GM12878 (cell line): ENCODE measurements around the gene RNU5B-1. TPM values are rescaled to one million over a fixed set of nuclear protein-coding genes. Genes with fewer than 3 reads are reported as not detected.

Source experiments
- ATAC-seq: fragments of 200-7000 bp; cut with Tn5 transposase; 3 replicates; pipeline ENCODE4 v1.9.1; 2020; ENCODE audit warnings: mild to moderate bottlenecking, moderate library complexity
- BruUV-seq: library from RNA; stranded (reverse); fragments of 400-500 nt; replicated peaks from 2 replicates; lab custom pipeline; 2021; lab: Mats Ljungman, UMichigan
- CTCF ChIA-PET: fragments of 300-600 bp; sonication (Branson Sonifier 250); formaldehyde crosslinking; extraction: SDS; loops from one replicate; lab custom pipeline; 2021; ENCODE audit warnings: inconsistent platforms; lab: Yijun Ruan, JAX
- POLR2A ChIA-PET: fragments of 350-600 bp; formaldehyde crosslinking; extraction: SDS; loops from one replicate; lab custom pipeline; 2021; ENCODE audit warnings: inconsistent platforms; lab: Charles Lee
- RAD21 ChIA-PET: fragments of 300-600 bp; sonication (Branson Sonifier 250); formaldehyde crosslinking; loops from one replicate; lab custom pipeline; 2023; ENCODE audit warnings: antibody characterized with exemption; ENCODE audit not compliant: unreplicated experiment; lab: Charles Lee
- SMC1A ChIA-PET: fragments of 300-600 bp; sonication (Branson Sonifier 250); formaldehyde crosslinking; loops from one replicate; lab custom pipeline; 2023; ENCODE audit not compliant: unreplicated experiment, uncharacterized antibody; lab: Charles Lee
- DNase-seq: peaks from one replicate; pipeline ENCODE4 v3.0.0-alpha.2; 2011; ENCODE audit warnings: low read depth, low spot score
- FAIRE-seq: peaks from 3 replicates; lab custom pipeline; 2011; peaks lifted over from hg19 to GRCh38; lab: Jason Lieb, UNC
- H2AFZ ChIP-seq: 2 replicates; pipeline ENCODE4 v1.6.0; 2011; ENCODE audit warnings: low read depth, low read length, control low read depth; ENCODE audit not compliant: control insufficient read depth
- H3K27ac ChIP-seq: 2 replicates; pipeline ENCODE4 v1.5.1; 2011; ENCODE audit warnings: control low read depth; ENCODE audit not compliant: control insufficient read depth, insufficient read depth
- H3K27me3 ChIP-seq, 2 experiments: replicated peaks in 1 of 2; 2 replicates each; pipeline versions ENCODE4 v1.6.0 to v1.6.1; 2011; ENCODE audit warnings: low read length in 1 of 2; ENCODE audit not compliant: control insufficient read depth in 2 of 2, insufficient read depth in 2 of 2
- H3K36me3 ChIP-seq, 2 experiments: 2 replicates each; pipeline ENCODE4 v1.5.1; 2011; ENCODE audit warnings: low read length in 1 of 2; ENCODE audit not compliant: control insufficient read depth in 2 of 2, insufficient read depth in 2 of 2
- H3K4me1 ChIP-seq: 2 replicates; pipeline ENCODE4 v1.6.1; 2011; ENCODE audit warnings: mild to moderate bottlenecking, low read length, moderate library complexity, mixed read lengths; ENCODE audit not compliant: control insufficient read depth, insufficient read depth
- H3K4me2 ChIP-seq: 2 replicates; pipeline ENCODE4 v1.6.0; 2011; ENCODE audit warnings: control low read depth; ENCODE audit not compliant: control insufficient read depth, insufficient read depth
- H3K4me3 ChIP-seq: fragments of 200-600 bp; sonication (generic); 2 replicates; pipeline ENCODE4 v1.5.1; 2016
- H3K79me2 ChIP-seq: 2 replicates; pipeline ENCODE4 v1.6.0; 2011; ENCODE audit warnings: low read length; ENCODE audit not compliant: control insufficient read depth, insufficient read depth
- H3K9ac ChIP-seq: 2 replicates; pipeline ENCODE4 v1.8.0; 2011; ENCODE audit warnings: low read length, control low read depth, mixed read lengths; ENCODE audit not compliant: control insufficient read depth, insufficient read depth
- H3K9me3 ChIP-seq: replicated peaks from 3 replicates; pipeline ENCODE4 v1.5.1; 2011; ENCODE audit warnings: mild to moderate bottlenecking, low read length; ENCODE audit not compliant: control insufficient read depth, insufficient read depth
- H4K20me1 ChIP-seq: 2 replicates; pipeline ENCODE4 v1.6.0; 2011; ENCODE audit not compliant: control insufficient read depth, insufficient read depth
- IRF4 ChIP-seq: IDR thresholded peaks from 2 replicates; pipeline ENCODE4 v1.6.1; 2011; ENCODE audit warnings: low read depth, low read length
- SIN3A ChIP-seq: IDR thresholded peaks from 2 replicates; pipeline ENCODE4 v1.6.1; 2012; ENCODE audit warnings: low read depth, low read length, improper control_type of control experiment
- SMAD5 ChIP-seq: IDR thresholded peaks from 2 replicates; pipeline ENCODE4 v1.6.1; 2016; ENCODE audit warnings: antibody characterized with exemption, low read depth
- SREBF1 ChIP-seq: IDR thresholded peaks from 2 replicates; pipeline ENCODE4 v1.6.1; 2012; ENCODE audit warnings: mild to moderate bottlenecking, low read length
- WGBS: methylation state at CpG from one replicate; pipeline ENCODE4 v1.1.6; 2016; ENCODE audit warnings: low lambda C conversion rate; ENCODE audit not compliant: insufficient replicate concordance, insufficient coverage; ENCODE audit errors: missing lambda C conversion rate; 5-methylcytosine and 5-hydroxymethylcytosine counted together
- in situ Hi-C: fragments of 300-500 bp; cut with MboI; formaldehyde crosslinking; loops from 9 replicates; pipeline ENCODE4 v1.14.3; 2018; ENCODE audit warnings: mixed read lengths
- intact Hi-C: fragments of 100-400 bp; cut with micrococcal nuclease; formaldehyde crosslinking; loops from one replicate; pipeline ENCODE4 v1.14.2; 2022; ENCODE audit not compliant: unreplicated experiment
- polyA plus RNA-seq, 11 experiments: library from polyadenylated mRNA; depleted of rRNA in 4 of 11; unstranded in 6 of 11; stranded (reverse) in 5 of 11; fragments of >200 nt; fragmentation: Nextera tagmentation in 4 of 11; fragmentation: Illumina TruSeq in 1 of 11; extraction: Ambion mirVana in 4 of 11; extraction: Trizol in 1 of 11; gene quantifications; 1 replicate in 1 of 11; 2 replicates in 10 of 11; pipeline versions ENCODE4 v1.2.1 to v1.2.3, GENCODE V29; 2011 to 2016; ENCODE audit warnings: inconsistent platforms in 2 of 11, missing spikeins in 2 of 11, low read depth in 1 of 11
- total RNA-seq, 4 experiments: library from RNA; depleted of rRNA in 3 of 4; stranded (reverse); fragments of >200 nt in 3 of 4; fragmentation: Illumina TruSeq in 1 of 4; extraction: Trizol in 1 of 4; gene quantifications; 2 replicates each; pipeline versions ENCODE4 v1.2.1 to v1.2.3, GENCODE V29; 2013 to 2021
- TF ChIP-seq, protein P1 (sequence below): fragments of 450-650 bp; IDR thresholded peaks from 2 replicates; pipeline ENCODE4 v1.6.1; 2017; ENCODE audit warnings: mild to moderate bottlenecking, low read depth, inconsistent platforms; ENCODE audit not compliant: poor library complexity, severe bottlenecking
- TF ChIP-seq, protein P2 (sequence below): fragments of 450-650 bp; IDR thresholded peaks from 2 replicates; pipeline ENCODE4 v1.6.1; 2017; ENCODE audit warnings: borderline replicate concordance
- TF ChIP-seq, protein P3 (sequence below): fragments of 450-650 bp; formaldehyde crosslinking; IDR thresholded peaks from 2 replicates; pipeline ENCODE4 v1.4.0; 2022; ENCODE audit warnings: mild to moderate bottlenecking, moderate library complexity

The RNU5B-1 gene
- total and polyA plus RNA-seq, 10 of the 15 experiments (the other 5 are each of a cell fraction or from before 2014, with no cell fraction given), result 19.1 TPM; not detected in 9

DNA sequence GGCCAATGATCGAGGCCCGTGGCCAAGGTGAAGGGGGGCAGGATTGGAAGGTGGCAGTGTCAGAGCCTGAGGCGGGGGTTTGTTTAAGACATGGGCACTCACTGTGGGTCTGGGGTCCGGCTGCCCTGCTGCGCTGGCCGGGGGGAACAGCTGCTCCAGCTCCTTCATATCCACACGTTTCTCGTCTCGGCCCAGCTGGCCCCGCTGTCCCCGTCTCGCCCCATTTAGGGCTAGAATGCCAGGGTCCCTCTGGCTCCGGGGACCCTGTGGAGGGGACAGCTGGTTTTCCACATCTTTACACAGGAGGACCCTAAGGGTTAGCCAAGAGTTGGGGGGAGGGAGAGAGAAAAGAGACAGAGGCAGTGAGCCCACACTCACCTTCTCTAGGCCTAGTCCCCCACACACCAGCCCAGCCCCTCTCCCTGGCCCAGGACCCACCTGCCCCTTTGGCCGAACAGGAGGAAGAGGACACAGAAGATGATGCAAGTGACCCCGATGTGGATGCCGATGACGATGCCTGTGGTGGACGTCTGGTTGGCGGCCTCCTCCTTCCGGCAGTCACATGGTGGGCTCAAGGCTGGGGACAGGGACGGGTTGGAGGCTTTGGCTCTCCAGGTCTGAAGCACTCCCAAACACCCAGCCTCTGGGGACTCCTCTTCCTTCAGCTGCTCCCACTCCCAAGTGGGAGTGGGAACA is 25.0 kb downstream of the RNU5B-1 start:
- Histone ChIP-seq H3K4me1 (no peaks in the 10 kb centered on the region), H3K9ac (no peak overlapping the region), H4K20me1 (no peaks in the 10 kb centered on the region), H3K27ac (no peak overlapping the region), H3K79me2 (no peaks in the 10 kb centered on the region), H3K27me3 (no peaks in the 10 kb centered on the region; a peak in 1 of 4 replicates), H3K4me2 (no peak overlapping the region), H3K9me3 (no peaks in the 10 kb centered on the region), H3K4me3 (no peak overlapping the region), H2AFZ (no peak overlapping the region), H3K36me3 (no peaks in the 10 kb centered on the region)
- WGBS, result 53% methylated on average over 20 of the region's 21 CpGs
- intact Hi-C loops, result no loop called here
- BruUV-seq, result no TSS peak
- no peak for TF ChIP-seq SIN3A
- TF ChIP-seq SMAD5, result no peak
- TF ChIP-seq, protein P1, sequence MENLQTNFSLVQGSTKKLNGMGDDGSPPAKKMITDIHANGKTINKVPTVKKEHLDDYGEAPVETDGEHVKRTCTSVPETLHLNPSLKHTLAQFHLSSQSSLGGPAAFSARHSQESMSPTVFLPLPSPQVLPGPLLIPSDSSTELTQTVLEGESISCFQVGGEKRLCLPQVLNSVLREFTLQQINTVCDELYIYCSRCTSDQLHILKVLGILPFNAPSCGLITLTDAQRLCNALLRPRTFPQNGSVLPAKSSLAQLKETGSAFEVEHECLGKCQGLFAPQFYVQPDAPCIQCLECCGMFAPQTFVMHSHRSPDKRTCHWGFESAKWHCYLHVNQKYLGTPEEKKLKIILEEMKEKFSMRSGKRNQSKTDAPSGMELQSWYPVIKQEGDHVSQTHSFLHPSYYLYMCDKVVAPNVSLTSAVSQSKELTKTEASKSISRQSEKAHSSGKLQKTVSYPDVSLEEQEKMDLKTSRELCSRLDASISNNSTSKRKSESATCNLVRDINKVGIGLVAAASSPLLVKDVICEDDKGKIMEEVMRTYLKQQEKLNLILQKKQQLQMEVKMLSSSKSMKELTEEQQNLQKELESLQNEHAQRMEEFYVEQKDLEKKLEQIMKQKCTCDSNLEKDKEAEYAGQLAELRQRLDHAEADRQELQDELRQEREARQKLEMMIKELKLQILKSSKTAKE, result no peak
- TF ChIP-seq, protein P2, sequence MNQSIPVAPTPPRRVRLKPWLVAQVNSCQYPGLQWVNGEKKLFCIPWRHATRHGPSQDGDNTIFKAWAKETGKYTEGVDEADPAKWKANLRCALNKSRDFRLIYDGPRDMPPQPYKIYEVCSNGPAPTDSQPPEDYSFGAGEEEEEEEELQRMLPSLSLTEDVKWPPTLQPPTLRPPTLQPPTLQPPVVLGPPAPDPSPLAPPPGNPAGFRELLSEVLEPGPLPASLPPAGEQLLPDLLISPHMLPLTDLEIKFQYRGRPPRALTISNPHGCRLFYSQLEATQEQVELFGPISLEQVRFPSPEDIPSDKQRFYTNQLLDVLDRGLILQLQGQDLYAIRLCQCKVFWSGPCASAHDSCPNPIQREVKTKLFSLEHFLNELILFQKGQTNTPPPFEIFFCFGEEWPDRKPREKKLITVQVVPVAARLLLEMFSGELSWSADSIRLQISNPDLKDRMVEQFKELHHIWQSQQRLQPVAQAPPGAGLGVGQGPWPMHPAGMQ, result no peak
- no peak for TF ChIP-seq SREBF1
- TF ChIP-seq, protein P3, sequence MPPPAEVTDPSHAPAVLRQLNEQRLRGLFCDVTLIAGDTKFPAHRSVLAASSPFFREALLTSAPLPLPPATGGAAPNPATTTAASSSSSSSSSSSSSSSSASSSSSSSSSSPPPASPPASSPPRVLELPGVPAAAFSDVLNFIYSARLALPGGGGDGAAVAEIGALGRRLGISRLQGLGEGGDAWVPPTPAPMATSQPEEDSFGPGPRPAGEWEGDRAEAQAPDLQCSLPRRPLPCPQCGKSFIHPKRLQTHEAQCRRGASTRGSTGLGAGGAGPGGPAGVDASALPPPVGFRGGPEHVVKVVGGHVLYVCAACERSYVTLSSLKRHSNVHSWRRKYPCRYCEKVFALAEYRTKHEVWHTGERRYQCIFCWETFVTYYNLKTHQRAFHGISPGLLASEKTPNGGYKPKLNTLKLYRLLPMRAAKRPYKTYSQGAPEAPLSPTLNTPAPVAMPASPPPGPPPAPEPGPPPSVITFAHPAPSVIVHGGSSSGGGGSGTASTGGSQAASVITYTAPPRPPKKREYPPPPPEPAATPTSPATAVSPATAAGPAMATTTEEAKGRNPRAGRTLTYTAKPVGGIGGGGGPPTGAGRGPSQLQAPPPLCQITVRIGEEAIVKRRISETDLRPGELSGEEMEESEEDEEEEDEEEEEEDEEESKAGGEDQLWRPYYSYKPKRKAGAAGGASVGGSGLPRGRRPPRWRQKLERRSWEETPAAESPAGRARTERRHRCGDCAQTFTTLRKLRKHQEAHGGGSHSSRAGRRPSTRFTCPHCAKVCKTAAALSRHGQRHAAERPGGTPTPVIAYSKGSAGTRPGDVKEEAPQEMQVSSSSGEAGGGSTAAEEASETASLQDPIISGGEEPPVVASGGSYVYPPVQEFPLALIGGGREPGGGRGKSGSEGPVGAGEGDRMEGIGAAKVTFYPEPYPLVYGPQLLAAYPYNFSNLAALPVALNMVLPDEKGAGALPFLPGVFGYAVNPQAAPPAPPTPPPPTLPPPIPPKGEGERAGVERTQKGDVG, result no peak
- TF ChIP-seq IRF4, result no peak
- SMC1A ChIA-PET, result no interaction called here
- in situ Hi-C loops, result no loop called here
- FAIRE-seq (no peak), ATAC-seq (no peak), DNase-seq (no peak)
- RAD21 ChIA-PET, result no interaction called here
- POLR2A ChIA-PET, result no interaction called here
- CTCF ChIA-PET, result interaction anchor here (1.9 kb wide), 1 partner anchor 9 kb away, joined by 8 read pairs; no protein-coding TSS in a partner anchor
